T1000 (cell line): ENCODE results near the gene PRCD.

ENCODE experiments used
- DNase-seq: peaks from one replicate; lab custom pipeline; 2025; ENCODE audit warnings: mixed read lengths; lab: John Stamatoyannopoulos, UW

The PRCD gene

GRCh38 chr17:76570877-76571471 lies 31.1 kb downstream of the PRCD start:
- no peak for DNase-seq

- DNase-seq, result no peak
Observed at GRCh38 chr17:76572201-76572910, 32.5 kb downstream of the PRCD start.

- DNase-seq, result no peak
Observed at GRCh38 chr17:76573096-76573495, 33.3 kb downstream of the PRCD start.

GRCh38 chr17:76574166-76574565 lies 34.3 kb downstream of the PRCD start:
- DNase-seq, result no peak

- DNase-seq, result no peak
Observed at GRCh38 chr17:76575570-76575969, 35.7 kb downstream of the PRCD start.

- DNase-seq, result no peak
Observed at GRCh38 chr17:76576189-76576588, 36.3 kb downstream of the PRCD start.

GRCh38 chr17:76577876-76578275 lies 38.0 kb downstream of the PRCD start:
- no peak for DNase-seq

- no peak for DNase-seq
Observed at GRCh38 chr17:76578376-76578775, 38.5 kb downstream of the PRCD start.

- no peak for DNase-seq
Observed at GRCh38 chr17:76579281-76579680, 39.4 kb downstream of the PRCD start.

- DNase-seq, result no peak
Observed at GRCh38 chr17:76581515-76581914, 41.7 kb downstream of the PRCD start.

GRCh38 chr17:76582660-76583059 lies 42.8 kb downstream of the PRCD start:
- DNase-seq, result no peak

GRCh38 chr17:76584427-76585032 lies 44.7 kb downstream of the PRCD start:
- DNase-seq, result no peak

- DNase-seq, result no peak
Observed at GRCh38 chr17:76585033-76585648, 45.3 kb downstream of the PRCD start.

- DNase-seq, result peak; percentile 56
Observed at GRCh38 chr17:76585649-76586593, 46.1 kb downstream of the PRCD start, which contains the start of gene ST6GALNAC2. TSS of gene ST6GALNAC2 (minus strand) at chr17:76585860. CDS start at chr17:76585808, 52 bp downstream.

GRCh38 chr17:76586741-76587487 lies 47.1 kb downstream of the PRCD start:
- no peak for DNase-seq

- DNase-seq, result no peak
Observed at GRCh38 chr17:76588182-76588581, 48.3 kb downstream of the PRCD start.

GRCh38 chr17:76593384-76593826 lies 53.6 kb downstream of the PRCD start:
- no peak for DNase-seq

GRCh38 chr17:76593959-76594358 lies 54.1 kb downstream of the PRCD start:
- DNase-seq, result no peak

- DNase-seq, result no peak
Observed at GRCh38 chr17:76594690-76595089, 54.8 kb downstream of the PRCD start.
